Fibroblast of skin of left biceps (primary cell): ENCODE measurements around the gene MDFIC.
A peak's percentile ranks its signal among the peaks of the same experiment; 100 is the strongest.

Experiments
- DNase-seq, 2 experiments: peaks; one replicate each; pipeline ENCODE4 v3.0.0-alpha.2; 2013; ENCODE audit warnings: low read depth in 2 of 2

The MDFIC gene

GRCh38 chr7:114925434-114925833 lies 3.5 kb downstream of the MDFIC start:
- DNase-seq = no peak

- DNase-seq = no peak
Measured at GRCh38 chr7:114928060-114928459, 6.2 kb downstream of the MDFIC start.

- no peak for DNase-seq
Measured at GRCh38 chr7:114929570-114929969, 7.7 kb downstream of the MDFIC start.

GRCh38 chr7:114930107-114930661 lies 8.3 kb downstream of the MDFIC start:
- no peak for DNase-seq

- no peak for DNase-seq
Measured at GRCh38 chr7:114930829-114931655, 9.1 kb downstream of the MDFIC start.

- DNase-seq = no peak
Measured at GRCh38 chr7:114931656-114932011, 9.7 kb downstream of the MDFIC start.

GRCh38 chr7:114932991-114933390 lies 11.1 kb downstream of the MDFIC start:
- DNase-seq = no peak

GRCh38 chr7:114933658-114934057 lies 11.8 kb downstream of the MDFIC start:
- no peak for DNase-seq

- no peak for DNase-seq
Measured at GRCh38 chr7:114934086-114934485, 12.2 kb downstream of the MDFIC start.

GRCh38 chr7:114934713-114935112 lies 12.8 kb downstream of the MDFIC start:
- DNase-seq = no peak

- DNase-seq = no peak
Measured at GRCh38 chr7:114936471-114936870, 14.6 kb downstream of the MDFIC start.

- DNase-seq = no peak
Measured at GRCh38 chr7:114937446-114937845, 15.6 kb downstream of the MDFIC start.

GRCh38 chr7:114938785-114939184 lies 16.9 kb downstream of the MDFIC start:
- DNase-seq = no peak

GRCh38 chr7:114939484-114940097 lies 17.7 kb downstream of the MDFIC start:
- no peak for DNase-seq

GRCh38 chr7:114940220-114940619 lies 18.3 kb downstream of the MDFIC start:
- DNase-seq = no peak

GRCh38 chr7:114941692-114942091 lies 19.8 kb downstream of the MDFIC start:
- DNase-seq = no peak

GRCh38 chr7:114942446-114943175 lies 20.7 kb downstream of the MDFIC start:
- DNase-seq = no peak

- no peak for DNase-seq
Measured at GRCh38 chr7:114943530-114943929, 21.6 kb downstream of the MDFIC start.

GRCh38 chr7:114943953-114944744 lies 22.3 kb downstream of the MDFIC start:
- no peak for DNase-seq

GRCh38 chr7:114944745-114945625 lies 23.1 kb downstream of the MDFIC start:
- DNase-seq = peak; percentile 84

- no peak for DNase-seq
Measured at GRCh38 chr7:114949231-114949630, 27.3 kb downstream of the MDFIC start.
